GM23338 (cell line): Measurements from ENCODE around the gene TBC1D32. TPM values are rescaled to one million over a fixed set of nuclear protein-coding genes. Genes with fewer than 3 reads are reported as not detected.

ENCODE experiments used
- ATAC-seq: fragments of 200-7000 bp; cut with Tn5 transposase; 3 replicates; pipeline ENCODE4 v1.9.1; 2020
- DNase-seq: peaks from one replicate; pipeline ENCODE4 v3.0.0-alpha.2; 2015; ENCODE audit warnings: low spot score
- H2AFZ ChIP-seq: fragments of 200-600 bp; sonication (generic); 2 replicates; pipeline ENCODE4 v1.8.0; 2016; ENCODE audit warnings: antibody characterized with exemption, mild to moderate bottlenecking, moderate library complexity
- H3F3A ChIP-seq: fragments of 200-600 bp; sonication (generic); replicated peaks from 2 replicates; pipeline ENCODE4 v1.8.0; 2017; ENCODE audit warnings: antibody characterized with exemption, mixed run types, low read depth
- H3K27ac ChIP-seq: fragments of 200-600 bp; sonication (generic); 2 replicates; pipeline ENCODE4 v1.6.1; 2016; ENCODE audit warnings: low read depth
- H3K27me3 ChIP-seq: fragments of 200-600 bp; sonication (generic); 2 replicates; pipeline ENCODE4 v1.8.0; 2016; ENCODE audit warnings: mild to moderate bottlenecking, mixed run types, moderate library complexity; ENCODE audit not compliant: insufficient read depth
- H3K36me3 ChIP-seq: fragments of 200-600 bp; sonication (generic); 2 replicates; pipeline ENCODE4 v1.8.0; 2016; ENCODE audit warnings: mild to moderate bottlenecking; ENCODE audit not compliant: insufficient read depth
- H3K4me1 ChIP-seq: fragments of 200-600 bp; sonication (generic); 2 replicates; pipeline ENCODE4 v1.8.0; 2016; ENCODE audit warnings: mild to moderate bottlenecking, moderate library complexity; ENCODE audit not compliant: insufficient read depth
- H3K4me2 ChIP-seq: fragments of 200-600 bp; sonication (generic); 2 replicates; pipeline ENCODE4 v1.7.1; 2017; ENCODE audit warnings: mixed run types
- H3K4me3 ChIP-seq: fragments of 200-600 bp; sonication (generic); 2 replicates; pipeline ENCODE4 v1.6.1; 2016; ENCODE audit warnings: mixed run types
- H3K79me2 ChIP-seq: fragments of 200-600 bp; sonication (generic); replicated peaks from 2 replicates; pipeline ENCODE4 v1.8.0; 2017; ENCODE audit warnings: mild to moderate bottlenecking; ENCODE audit not compliant: insufficient read depth
- H3K9me2 ChIP-seq: fragments of 200-600 bp; sonication (generic); 2 replicates; pipeline ENCODE4 v1.8.0; 2017; ENCODE audit not compliant: insufficient read depth
- H4K20me1 ChIP-seq: fragments of 200-600 bp; sonication (generic); replicated peaks from 2 replicates; pipeline ENCODE4 v1.8.0; 2017; ENCODE audit warnings: mild to moderate bottlenecking; ENCODE audit not compliant: insufficient read depth
- H3K27ac Mint-ChIP-seq: 2 replicates; pipeline ENCODE4 v1.8.0; 2020; ENCODE audit warnings: inconsistent platforms, mild to moderate bottlenecking, moderate library complexity, mixed read lengths
- H3K27me3 Mint-ChIP-seq: 3 replicates; pipeline ENCODE4 v1.8.0; 2022; ENCODE audit warnings: low read depth, mild to moderate bottlenecking, moderate library complexity, mixed read lengths, inconsistent platforms; ENCODE audit not compliant: insufficient read depth, poor library complexity
- H3K36me3 Mint-ChIP-seq: 3 replicates; pipeline ENCODE4 v1.8.0; 2021; ENCODE audit warnings: low read depth, mild to moderate bottlenecking, inconsistent platforms, moderate library complexity, mixed read lengths
- H3K4me1 Mint-ChIP-seq: 3 replicates; pipeline ENCODE4 v1.8.0; 2020; ENCODE audit warnings: mild to moderate bottlenecking, inconsistent platforms, mixed read lengths
- H3K4me3 Mint-ChIP-seq: 3 replicates; pipeline ENCODE4 v1.8.0; 2021; ENCODE audit warnings: moderate library complexity, mild to moderate bottlenecking, inconsistent platforms, mixed read lengths
- H3K9me3 Mint-ChIP-seq: 3 replicates; pipeline ENCODE4 v1.8.0; 2020; ENCODE audit warnings: moderate library complexity, mild to moderate bottlenecking, inconsistent platforms, mixed read lengths
- CREB1 ChIP-seq: fragments of 250-450 bp; sonication (Bioruptor Pico); IDR thresholded peaks from 2 replicates; pipeline ENCODE4 v1.5.0; 2020; ENCODE audit warnings: low read depth, mild to moderate bottlenecking, moderate library complexity
- CTCF ChIP-seq, 2 experiments: fragments of 200-600 bp in 1 of 2; sonication (generic) in 1 of 2; conservative IDR thresholded peaks; 2 replicates each; pipeline versions ENCODE4 v1.5.1 to v1.6.1; 2016 to 2017; ENCODE audit warnings: antibody characterized with exemption in 2 of 2, low read depth in 2 of 2, mild to moderate bottlenecking in 2 of 2, moderate library complexity in 1 of 2
- ETS1 ChIP-seq: IDR thresholded peaks from 2 replicates; pipeline ENCODE4 v1.6.1; 2016; ENCODE audit warnings: antibody characterized with exemption
- EZH2 ChIP-seq: fragments of 200-600 bp; sonication (generic); IDR thresholded peaks from one replicate; pipeline ENCODE4 v1.8.0; 2017; ENCODE audit warnings: antibody characterized with exemption, mild to moderate bottlenecking, low read depth; ENCODE audit not compliant: unreplicated experiment
- JUNB ChIP-seq: IDR thresholded peaks from one replicate; pipeline ENCODE4 v1.6.1; 2016; ENCODE audit warnings: antibody characterized with exemption; ENCODE audit not compliant: unreplicated experiment
- NANOG ChIP-seq: IDR thresholded peaks from 2 replicates; pipeline ENCODE4 v1.6.1; 2016; ENCODE audit warnings: antibody characterized with exemption, borderline replicate concordance
- REST ChIP-seq: IDR thresholded peaks from one replicate; pipeline ENCODE4 v1.6.1; 2018; ENCODE audit warnings: antibody characterized with exemption; ENCODE audit not compliant: unreplicated experiment
- STAT1 ChIP-seq: IDR thresholded peaks from one replicate; pipeline ENCODE4 v1.6.1; 2016; ENCODE audit warnings: antibody characterized with exemption; ENCODE audit not compliant: unreplicated experiment
- ZNF114 ChIP-seq: fragments of 250-450 bp; sonication (Bioruptor Pico); IDR thresholded peaks from 2 replicates; pipeline ENCODE4 v1.5.0; 2020; ENCODE audit warnings: mild to moderate bottlenecking, moderate library complexity
- ZNF331 ChIP-seq: fragments of 250-450 bp; sonication (Bioruptor Pico); IDR thresholded peaks from 2 replicates; pipeline ENCODE4 v1.5.0; 2020; ENCODE audit warnings: low read depth, mild to moderate bottlenecking, moderate library complexity
- polyA plus RNA-seq: library from polyadenylated mRNA; unstranded; fragments of >200 nt; fragmentation: Nextera tagmentation; extraction: Ambion mirVana; gene quantifications from 2 replicates; pipeline ENCODE4 v1.2.1, GENCODE V29; 2016
- total RNA-seq: library from RNA; depleted of rRNA; stranded (reverse); fragments of >200 nt; shearing (Covaris generic); gene quantifications from 2 replicates; pipeline ENCODE4 v1.2.3, GENCODE V29; 2014

TBC1D32 gene
- total and polyA plus RNA-seq, 2 experiments from 2014 or later, result 8.9 to 10.4 TPM

GRCh38 chr6:121157906-121158305 lies 176.4 kb downstream of the TBC1D32 start:
- no peak overlapping the region for H3K27ac ChIP-seq
- H3K4me1 ChIP-seq, result no peaks in the 10 kb centered on the region; the same call in 1 of the 2 replicates
- H3K36me3 Mint-ChIP-seq, result peaks cover 21% of the 10 kb centered on the region
- H3K9me2 ChIP-seq, result no peaks in the 10 kb centered on the region
- no peaks in the 10 kb centered on the region for H3K27me3 ChIP-seq
- peaks cover 18% of the 10 kb centered on the region for H3K9me3 Mint-ChIP-seq
- H3K27me3 Mint-ChIP-seq, result no peaks in the 10 kb centered on the region
- H3K4me3 ChIP-seq, result no peak overlapping the region
- no peaks in the 10 kb centered on the region for H3F3A ChIP-seq
- TF ChIP-seq CTCF (conservative IDR thresholded peaks at IDR 0.05; ENCODE audit: low read depth in 2 of 2), result no peak
- no peak for TF ChIP-seq ETS1
- no peak for TF ChIP-seq ZNF331 (CRISPR knock-in tag)
- TF ChIP-seq REST, result no peak
- no peak for TF ChIP-seq EZH2
- TF ChIP-seq JUNB, result no peak
- no peak overlapping the region for H3K27ac Mint-ChIP-seq
- H3K79me2 ChIP-seq, result no peaks in the 10 kb centered on the region
- H3K4me2 ChIP-seq, result no peak overlapping the region
- H3K4me1 Mint-ChIP-seq, result peaks cover 7% of the 10 kb centered on the region; the same call in 2 of the 3 replicates
- DNase-seq, result no peak
- no peak overlapping the region for H3K4me3 Mint-ChIP-seq
- H4K20me1 ChIP-seq, result no peaks in the 10 kb centered on the region
- no peak for ATAC-seq
- H2AFZ ChIP-seq, result no peak overlapping the region
- H3K36me3 ChIP-seq, result no peaks in the 10 kb centered on the region

GRCh38 chr6:121143476-121143875 lies 190.8 kb downstream of the TBC1D32 start:
- Histone ChIP-seq H2AFZ (no peak overlapping the region), H3K36me3 (peaks cover 7% of the 10 kb centered on the region), H3K4me1 (no peaks in the 10 kb centered on the region), H3K9me2 (no peaks in the 10 kb centered on the region), H3K27me3 (no peaks in the 10 kb centered on the region), H3K4me3 (no peak overlapping the region), H4K20me1 (no peaks in the 10 kb centered on the region), H3K79me2 (no peaks in the 10 kb centered on the region), H3K27ac (no peak overlapping the region), H3K4me2 (no peak overlapping the region), H3F3A (no peaks in the 10 kb centered on the region)
- ATAC-seq (no peak), DNase-seq (no peak)
- no peaks in the 10 kb centered on the region for H3K4me1 Mint-ChIP-seq
- H3K4me3 Mint-ChIP-seq, result no peak overlapping the region
- H3K9me3 Mint-ChIP-seq, result peaks cover 21% of the 10 kb centered on the region
- H3K36me3 Mint-ChIP-seq, result peaks cover 19% of the 10 kb centered on the region
- H3K27me3 Mint-ChIP-seq, result no peaks in the 10 kb centered on the region
- H3K27ac Mint-ChIP-seq, result no peak overlapping the region
- no peak for TF ChIP-seq STAT1
- no peak for TF ChIP-seq ETS1
- TF ChIP-seq NANOG, result no peak
- TF ChIP-seq CREB1 (CRISPR knock-in tag), result no peak
- TF ChIP-seq CTCF (conservative IDR thresholded peaks at IDR 0.05; ENCODE audit: low read depth in 2 of 2), result no peak
- no peak for TF ChIP-seq JUNB
- TF ChIP-seq REST, result no peak
- TF ChIP-seq ZNF331 (CRISPR knock-in tag), result no peak
- no peak for TF ChIP-seq ZNF114 (CRISPR knock-in tag)
